Astrocyte (in vitro differentiated cells and primary cell): Measurements from ENCODE around the gene JMJD7. TPM values are rescaled to one million over a fixed set of nuclear protein-coding genes. Genes with fewer than 3 reads are reported as not detected.

Experiments
- DNase-seq: peaks from one replicate; pipeline ENCODE4 v3.0.0-alpha.2; 2010; ENCODE audit warnings: low read depth
- FAIRE-seq: peaks from 2 replicates; lab custom pipeline; 2011; peaks lifted over from hg19 to GRCh38; lab: Jason Lieb, UNC
- H2AFZ ChIP-seq: 2 replicates; pipeline ENCODE4 v1.6.0; 2012; ENCODE audit warnings: low read depth, low read length, inconsistent platforms
- H3K27ac ChIP-seq: 2 replicates; pipeline ENCODE4 v1.5.1; 2011; ENCODE audit warnings: low read depth, low read length, inconsistent platforms
- H3K27me3 ChIP-seq: 2 replicates; pipeline ENCODE4 v1.6.0; 2011; ENCODE audit warnings: low read length, inconsistent platforms; ENCODE audit not compliant: insufficient read depth
- H3K36me3 ChIP-seq: 2 replicates; pipeline ENCODE4 v1.5.1; 2011; ENCODE audit warnings: low read length, inconsistent platforms; ENCODE audit not compliant: insufficient read depth
- H3K4me1 ChIP-seq: 2 replicates; pipeline ENCODE4 v1.5.1; 2011; ENCODE audit warnings: low read length, inconsistent platforms; ENCODE audit not compliant: insufficient read depth
- H3K4me2 ChIP-seq: 2 replicates; pipeline ENCODE4 v1.6.0; 2012; ENCODE audit warnings: low read length, inconsistent platforms
- H3K4me3 ChIP-seq: 2 replicates; pipeline ENCODE4 v1.5.1; 2011; ENCODE audit warnings: low read depth, mild to moderate bottlenecking, low read length, inconsistent platforms; ENCODE audit not compliant: insufficient read depth
- H3K79me2 ChIP-seq: 2 replicates; pipeline ENCODE4 v1.6.0; 2012; ENCODE audit warnings: mild to moderate bottlenecking, low read length, inconsistent platforms; ENCODE audit not compliant: insufficient read depth
- H3K9ac ChIP-seq: 2 replicates; pipeline ENCODE4 v1.6.0; 2012; ENCODE audit warnings: mild to moderate bottlenecking, low read length, inconsistent platforms
- H3K9me3 ChIP-seq: 2 replicates; pipeline ENCODE4 v1.5.1; 2012; ENCODE audit warnings: low read depth, mild to moderate bottlenecking, low read length, inconsistent platforms; ENCODE audit not compliant: insufficient read depth
- H4K20me1 ChIP-seq: 2 replicates; pipeline ENCODE4 v1.6.0; 2012; ENCODE audit warnings: low read length, inconsistent platforms; ENCODE audit not compliant: insufficient read depth
- H3K27ac Mint-ChIP-seq: one replicate; pipeline ENCODE4 v1.8.0; 2021; ENCODE audit warnings: mild to moderate bottlenecking, mixed read lengths; ENCODE audit not compliant: unreplicated experiment
- H3K27me3 Mint-ChIP-seq: one replicate; pipeline ENCODE4 v1.8.0; 2021; ENCODE audit warnings: low read depth, mixed read lengths; ENCODE audit not compliant: unreplicated experiment
- H3K36me3 Mint-ChIP-seq: one replicate; pipeline ENCODE4 v1.8.0; 2021; ENCODE audit warnings: low read depth, mixed read lengths; ENCODE audit not compliant: unreplicated experiment
- H3K4me1 Mint-ChIP-seq: one replicate; pipeline ENCODE4 v1.8.0; 2021; ENCODE audit warnings: low read depth, mixed read lengths; ENCODE audit not compliant: unreplicated experiment
- H3K4me3 Mint-ChIP-seq: one replicate; pipeline ENCODE4 v1.8.0; 2021; ENCODE audit warnings: mild to moderate bottlenecking, moderate library complexity, mixed read lengths; ENCODE audit not compliant: unreplicated experiment
- H3K9me3 Mint-ChIP-seq: one replicate; pipeline ENCODE4 v1.8.0; 2021; ENCODE audit warnings: mild to moderate bottlenecking, mixed read lengths; ENCODE audit not compliant: unreplicated experiment
- EZH2 ChIP-seq: IDR thresholded peaks from 2 replicates; pipeline ENCODE4 v1.6.1; 2012; ENCODE audit warnings: mild to moderate bottlenecking, low read length, inconsistent platforms; ENCODE audit not compliant: insufficient read depth
- total RNA-seq: library from RNA; stranded (reverse); gene quantifications from 2 replicates; pipeline ENCODE4 v1.2.1, GENCODE V29; 2021
- TF ChIP-seq, protein P1 (sequence below): IDR thresholded peaks from 2 replicates; pipeline ENCODE4 v1.5.1; 2011; ENCODE audit warnings: low read depth, mild to moderate bottlenecking, inconsistent platforms, low read length, moderate library complexity; ENCODE audit not compliant: insufficient read depth

JMJD7 gene
- total RNA-seq, 1 donor from 2014 or later = 7.6 TPM

- Mint-ChIP-seq H3K9me3 (peaks cover 7% of the 10 kb centered on the region), H3K36me3 (peaks cover 25% of the 10 kb centered on the region), H3K4me3 (no peak overlapping the region), H3K27ac (no peak overlapping the region), H3K27me3 (peaks cover 51% of the 10 kb centered on the region), H3K4me1 (no peaks in the 10 kb centered on the region)
- H2AFZ ChIP-seq = no peak overlapping the region
- H4K20me1 ChIP-seq = peaks cover 14% of the 10 kb centered on the region
- no peaks in the 10 kb centered on the region for H3K36me3 ChIP-seq
- H3K4me3 ChIP-seq = no peak overlapping the region
- H3K4me1 ChIP-seq = peaks cover 15% of the 10 kb centered on the region
- peak overlapping the region; percentile 47 for H3K4me2 ChIP-seq
- H3K27me3 ChIP-seq = peaks cover 11% of the 10 kb centered on the region
- H3K27ac ChIP-seq = no peak overlapping the region
- H3K9me3 ChIP-seq = no peaks in the 10 kb centered on the region
- TF ChIP-seq, protein P1, sequence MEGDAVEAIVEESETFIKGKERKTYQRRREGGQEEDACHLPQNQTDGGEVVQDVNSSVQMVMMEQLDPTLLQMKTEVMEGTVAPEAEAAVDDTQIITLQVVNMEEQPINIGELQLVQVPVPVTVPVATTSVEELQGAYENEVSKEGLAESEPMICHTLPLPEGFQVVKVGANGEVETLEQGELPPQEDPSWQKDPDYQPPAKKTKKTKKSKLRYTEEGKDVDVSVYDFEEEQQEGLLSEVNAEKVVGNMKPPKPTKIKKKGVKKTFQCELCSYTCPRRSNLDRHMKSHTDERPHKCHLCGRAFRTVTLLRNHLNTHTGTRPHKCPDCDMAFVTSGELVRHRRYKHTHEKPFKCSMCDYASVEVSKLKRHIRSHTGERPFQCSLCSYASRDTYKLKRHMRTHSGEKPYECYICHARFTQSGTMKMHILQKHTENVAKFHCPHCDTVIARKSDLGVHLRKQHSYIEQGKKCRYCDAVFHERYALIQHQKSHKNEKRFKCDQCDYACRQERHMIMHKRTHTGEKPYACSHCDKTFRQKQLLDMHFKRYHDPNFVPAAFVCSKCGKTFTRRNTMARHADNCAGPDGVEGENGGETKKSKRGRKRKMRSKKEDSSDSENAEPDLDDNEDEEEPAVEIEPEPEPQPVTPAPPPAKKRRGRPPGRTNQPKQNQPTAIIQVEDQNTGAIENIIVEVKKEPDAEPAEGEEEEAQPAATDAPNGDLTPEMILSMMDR = no peak
- no peaks in the 10 kb centered on the region for H3K79me2 ChIP-seq
- FAIRE-seq = no peak
- DNase-seq = no peak
- H3K9ac ChIP-seq = no peak overlapping the region
These were observed 43.4 kb downstream of the JMJD7 start for GRCh38 chr15:41871175-41871905.

DNA sequence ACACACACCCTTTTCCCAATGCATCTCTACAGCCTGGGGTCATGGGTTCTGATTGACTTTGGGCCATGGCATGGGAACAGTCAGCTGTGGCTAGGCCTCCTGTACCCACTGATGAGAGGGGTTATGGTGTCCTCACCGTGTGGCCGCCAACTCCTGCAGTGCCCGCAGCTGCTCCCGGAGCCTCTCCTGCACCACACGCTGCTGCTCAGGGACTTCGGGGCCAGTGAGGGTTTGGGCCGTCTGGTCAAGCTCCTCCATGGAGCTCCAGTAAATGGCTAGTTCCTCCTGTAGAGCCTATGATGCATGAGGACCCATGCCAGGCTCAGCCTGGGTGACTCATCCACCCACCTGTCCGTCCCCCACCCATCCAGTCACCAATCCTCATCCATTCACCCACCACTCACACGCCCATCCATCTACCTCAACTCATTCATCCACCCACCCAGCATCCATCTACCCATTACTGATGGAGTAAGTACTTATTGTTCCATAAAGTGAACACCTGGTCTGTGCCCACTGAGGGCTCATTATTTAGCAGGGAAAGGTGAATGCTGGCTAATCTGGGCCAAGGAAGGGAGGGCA, 44.4 kb downstream of the JMJD7 start:
- Histone ChIP-seq H3K4me2 (no peak overlapping the region), H3K4me1 (peaks cover 15% of the 10 kb centered on the region), H3K36me3 (no peaks in the 10 kb centered on the region), H3K27ac (no peak overlapping the region), H3K27me3 (peaks cover 11% of the 10 kb centered on the region), H3K79me2 (no peaks in the 10 kb centered on the region), H2AFZ (no peak overlapping the region), H4K20me1 (peaks cover 14% of the 10 kb centered on the region), H3K9ac (no peak overlapping the region), H3K4me3 (no peak overlapping the region), H3K9me3 (no peaks in the 10 kb centered on the region)
- Mint-ChIP-seq H3K27me3 (peaks cover 53% of the 10 kb centered on the region), H3K9me3 (peaks cover 6% of the 10 kb centered on the region), H3K36me3 (peaks cover 23% of the 10 kb centered on the region), H3K4me3 (no peak overlapping the region), H3K27ac (no peak overlapping the region), H3K4me1 (no peaks in the 10 kb centered on the region)
- DNase-seq = no peak
- no peak for TF ChIP-seq EZH2
- TF ChIP-seq, protein P1 = no peak
- FAIRE-seq = no peak

- H3K36me3 ChIP-seq = no peaks in the 10 kb centered on the region
- Mint-ChIP-seq H3K27me3 (peaks cover 58% of the 10 kb centered on the region), H3K4me1 (no peaks in the 10 kb centered on the region), H3K9me3 (peaks cover 4% of the 10 kb centered on the region), H3K27ac (no peak overlapping the region), H3K36me3 (peaks cover 19% of the 10 kb centered on the region), H3K4me3 (no peak overlapping the region)
- peaks cover 13% of the 10 kb centered on the region for H4K20me1 ChIP-seq
- no peak for FAIRE-seq
- H3K27ac ChIP-seq = no peak overlapping the region
- no peak overlapping the region for H3K9ac ChIP-seq
- no peak overlapping the region for H3K4me2 ChIP-seq
- no peak for DNase-seq
- no peaks in the 10 kb centered on the region for H3K9me3 ChIP-seq
- H3K4me1 ChIP-seq = peaks cover 15% of the 10 kb centered on the region
- H3K4me3 ChIP-seq = no peak overlapping the region
- peaks cover 9% of the 10 kb centered on the region for H3K27me3 ChIP-seq
- no peaks in the 10 kb centered on the region for H3K79me2 ChIP-seq
- TF ChIP-seq, protein P1 = no peak
- TF ChIP-seq EZH2 = no peak
- H2AFZ ChIP-seq = no peak overlapping the region
These were observed 45.8 kb downstream of the JMJD7 start for GRCh38 chr15:41873711-41874110.
